ENCODE measurements around the gene LRRC8D. TPM values are rescaled to one million over a fixed set of nuclear protein-coding genes. Genes with fewer than 3 reads are reported as not detected.

LRRC8D gene
- total and polyA plus RNA-seq, 2 experiments from 2014 or later, result 23.6 to 48.8 TPM

- TF ChIP-seq REST (IDR thresholded peaks at IDR 0.05; ENCODE audit: unreplicated experiment) (no peak), ZNF462 (CRISPR knock-in tag; IDR thresholded peaks at IDR 0.05) (no peak), EZH2phosphoT487 (IDR thresholded peaks at IDR 0.05; ENCODE audit: unreplicated experiment) (no peak)
Measured at GRCh38 chr1:89971600-89971999, 150.8 kb downstream of the LRRC8D start (continued).

- H3K9me3 Mint-ChIP-seq, result no peaks in the 10 kb centered on the region
- Histone ChIP-seq H3K27ac (ENCODE audit: low read depth) (no peak overlapping the region), H3K36me3 (ENCODE audit: insufficient read depth) (no peaks in the 10 kb centered on the region), H3K27me3 (ENCODE audit: insufficient read depth) (no peaks in the 10 kb centered on the region), H3K9me2 (ENCODE audit: insufficient read depth) (no peaks in the 10 kb centered on the region; the same call in 1 of the 2 replicates), H2AFZ (no peak overlapping the region), H3K4me2 (no peak overlapping the region), H3F3A (replicated peaks; ENCODE audit: low read depth) (no peaks in the 10 kb centered on the region), H3K4me3 (no peak overlapping the region), H3K79me2 (replicated peaks; ENCODE audit: insufficient read depth) (no peaks in the 10 kb centered on the region), H4K20me1 (replicated peaks; ENCODE audit: insufficient read depth) (no peaks in the 10 kb centered on the region), H3K4me1 (ENCODE audit: insufficient read depth) (no peaks in the 10 kb centered on the region; the same call in 1 of the 2 replicates)
- no peak for ATAC-seq
- no peaks in the 10 kb centered on the region for H3K4me1 Mint-ChIP-seq
- H3K36me3 Mint-ChIP-seq (ENCODE audit: low read depth), result no peaks in the 10 kb centered on the region
- no peak for DNase-seq (ENCODE audit: low spot score)
- no peak overlapping the region for H3K27ac Mint-ChIP-seq
- no peak overlapping the region for H3K4me3 Mint-ChIP-seq
- H3K27me3 Mint-ChIP-seq (ENCODE audit: insufficient read depth, low read depth, poor library complexity), result no peaks in the 10 kb centered on the region
- TF ChIP-seq EZH2 (IDR thresholded peaks at IDR 0.05; ENCODE audit: low read depth, unreplicated experiment) (no peak), ETS1 (IDR thresholded peaks at IDR 0.05) (no peak), CREB1 (CRISPR knock-in tag; IDR thresholded peaks at IDR 0.05; ENCODE audit: low read depth) (no peak), REST (IDR thresholded peaks at IDR 0.05; ENCODE audit: unreplicated experiment) (no peak), POLR2AphosphoS5 (IDR thresholded peaks at IDR 0.05; ENCODE audit: low read depth) (no peak), EZH2phosphoT487 (IDR thresholded peaks at IDR 0.05; ENCODE audit: unreplicated experiment) (no peak), CTCF (conservative IDR thresholded peaks at IDR 0.05; ENCODE audit: low read depth in 2 of 2) (no peak)
Measured at GRCh38 chr1:89972024-89972423, 151.2 kb downstream of the LRRC8D start.
